WTC11 (cell line): Measurements from ENCODE around the gene CBX6. TPM values are rescaled to one million over a fixed set of nuclear protein-coding genes. Genes with fewer than 3 reads are reported as not detected.

Experiments
- ATAC-seq: fragments of 200-7000 bp; cut with Tn5 transposase; 2 replicates; pipeline ENCODE4 v1.10.0; 2021; ENCODE audit warnings: mild to moderate bottlenecking, moderate library complexity
- CTCF ChIA-PET: fragments of 300-600 bp; sonication (Branson Sonifier 250); formaldehyde crosslinking; loops from one replicate; lab custom pipeline; 2021; ENCODE audit warnings: antibody characterized with exemption; lab: Charles Lee
- POLR2A ChIA-PET: fragments of 350-600 bp; sonication (Branson Sonifier 250); formaldehyde crosslinking; loops from one replicate; lab custom pipeline; 2021; ENCODE audit warnings: antibody characterized with exemption; lab: Charles Lee
- DNase-seq: peaks from one replicate; pipeline ENCODE4 v3.0.0; 2021; ENCODE audit warnings: low spot score
- H3K27ac Mint-ChIP-seq: 2 replicates; pipeline ENCODE4 v1.8.0; 2021; ENCODE audit warnings: mixed read lengths
- H3K27me3 Mint-ChIP-seq: 2 replicates; pipeline ENCODE4 v1.8.0; 2021; ENCODE audit warnings: low read depth, mild to moderate bottlenecking, moderate library complexity, mixed read lengths
- H3K36me3 Mint-ChIP-seq: 2 replicates; pipeline ENCODE4 v1.8.0; 2021; ENCODE audit warnings: mixed read lengths
- H3K4me1 Mint-ChIP-seq: 2 replicates; pipeline ENCODE4 v1.8.0; 2022; ENCODE audit warnings: mixed read lengths
- H3K4me3 Mint-ChIP-seq: 2 replicates; pipeline ENCODE4 v1.8.0; 2021; ENCODE audit warnings: mild to moderate bottlenecking, moderate library complexity, mixed read lengths
- H3K9me3 Mint-ChIP-seq: 2 replicates; pipeline ENCODE4 v1.8.0; 2021; ENCODE audit warnings: mixed read lengths
- CREB1 ChIP-seq: sonication (generic); formaldehyde crosslinking; IDR thresholded peaks from 2 replicates; pipeline ENCODE4 v1.8.0; 2023; ENCODE audit warnings: mild to moderate bottlenecking, missing genetic modification reagents
- CREM ChIP-seq: sonication (generic); formaldehyde crosslinking; IDR thresholded peaks from 2 replicates; pipeline ENCODE4 v1.8.1; 2022; ENCODE audit warnings: mild to moderate bottlenecking, missing genetic modification reagents, moderate library complexity
- FOXK1 ChIP-seq: sonication (generic); formaldehyde crosslinking; IDR thresholded peaks from 2 replicates; pipeline ENCODE4 v1.8.0; 2022; ENCODE audit warnings: mild to moderate bottlenecking, moderate library complexity, missing genetic modification reagents
- GTF2I ChIP-seq: fragments of 250-450 bp; sonication (Bioruptor Pico); conservative IDR thresholded peaks from 2 replicates; pipeline ENCODE4 v1.4.0; 2021; ENCODE audit warnings: mild to moderate bottlenecking
- IRF2 ChIP-seq: sonication (generic); formaldehyde crosslinking; IDR thresholded peaks from 2 replicates; pipeline ENCODE4 v1.8.0; 2022; ENCODE audit warnings: low read depth, missing genetic modification reagents, borderline replicate concordance
- JUN ChIP-seq: sonication (generic); formaldehyde crosslinking; IDR thresholded peaks from 2 replicates; pipeline ENCODE4 v1.8.0; 2023; ENCODE audit warnings: mild to moderate bottlenecking, missing genetic modification reagents
- NR2C2 ChIP-seq: sonication (generic); formaldehyde crosslinking; IDR thresholded peaks from 2 replicates; pipeline ENCODE4 v1.8.0; 2022; ENCODE audit warnings: mild to moderate bottlenecking, missing genetic modification reagents
- NR3C1 ChIP-seq: sonication (generic); formaldehyde crosslinking; conservative IDR thresholded peaks from 2 replicates; pipeline ENCODE4 v1.8.1; 2023; ENCODE audit warnings: low read depth, mild to moderate bottlenecking, missing genetic modification reagents
- RELA ChIP-seq: sonication (generic); formaldehyde crosslinking; IDR thresholded peaks from 2 replicates; pipeline ENCODE4 v1.8.1; 2022; ENCODE audit warnings: missing genetic modification reagents, mild to moderate bottlenecking, borderline replicate concordance
- SMAD3 ChIP-seq: sonication (generic); formaldehyde crosslinking; IDR thresholded peaks from 2 replicates; pipeline ENCODE4 v1.8.0; 2022; ENCODE audit warnings: missing genetic modification reagents, mild to moderate bottlenecking, borderline replicate concordance
- SOX15 ChIP-seq: fragments of 250-450 bp; sonication (Bioruptor Pico); IDR thresholded peaks from 2 replicates; pipeline ENCODE4 v1.9.0; 2021; ENCODE audit warnings: mild to moderate bottlenecking
- ZNF121 ChIP-seq: sonication (generic); formaldehyde crosslinking; IDR thresholded peaks from 2 replicates; pipeline ENCODE4 v1.8.0; 2023; ENCODE audit warnings: missing genetic modification reagents
- ZNF138 ChIP-seq: sonication (generic); formaldehyde crosslinking; conservative IDR thresholded peaks from 2 replicates; pipeline ENCODE4 v1.8.1; 2022; ENCODE audit warnings: mild to moderate bottlenecking, moderate library complexity, missing genetic modification reagents
- ZNF263 ChIP-seq: sonication (generic); formaldehyde crosslinking; IDR thresholded peaks from 2 replicates; pipeline ENCODE4 v1.8.1; 2022; ENCODE audit warnings: low read depth, mild to moderate bottlenecking, moderate library complexity, missing genetic modification reagents
- ZNF423 ChIP-seq: fragments of 250-450 bp; sonication (Bioruptor Pico); IDR thresholded peaks from 2 replicates; pipeline ENCODE4 v2.1.2; 2022; ENCODE audit warnings: mild to moderate bottlenecking, moderate library complexity
- ZNF671 ChIP-seq: fragments of 250-450 bp; sonication (Bioruptor Pico); IDR thresholded peaks from 2 replicates; pipeline ENCODE4 v1.8.0; 2021; ENCODE audit warnings: mild to moderate bottlenecking
- total RNA-seq: library from RNA; stranded (reverse); gene quantifications from 3 replicates; pipeline ENCODE4 v1.2.3, GENCODE V29; 2021
- TF ChIP-seq, protein P1 (sequence below): sonication (generic); formaldehyde crosslinking; conservative IDR thresholded peaks from 2 replicates; pipeline ENCODE4 v1.8.1; 2023; ENCODE audit warnings: mild to moderate bottlenecking, low read depth, missing genetic modification reagents, moderate library complexity
- TF ChIP-seq, protein P2 (sequence below): sonication (generic); formaldehyde crosslinking; IDR thresholded peaks from 2 replicates; pipeline ENCODE4 v1.8.1; 2023; ENCODE audit warnings: mild to moderate bottlenecking, missing genetic modification reagents
- TF ChIP-seq, protein P3 (sequence below): sonication (generic); formaldehyde crosslinking; IDR thresholded peaks from 2 replicates; pipeline ENCODE4 v1.8.0; 2022; ENCODE audit warnings: mild to moderate bottlenecking, missing genetic modification reagents
- TF ChIP-seq, protein P4 (sequence below): sonication (generic); formaldehyde crosslinking; IDR thresholded peaks from 2 replicates; pipeline ENCODE4 v1.8.1; 2023; ENCODE audit warnings: mild to moderate bottlenecking, missing genetic modification reagents, moderate library complexity
- TF ChIP-seq, protein P5 (sequence below): sonication (generic); formaldehyde crosslinking; IDR thresholded peaks from 2 replicates; pipeline ENCODE4 v1.8.0; 2022; ENCODE audit warnings: missing genetic modification reagents
- TF ChIP-seq, protein P6 (sequence below): sonication (generic); formaldehyde crosslinking; IDR thresholded peaks from 2 replicates; pipeline ENCODE4 v1.8.0; 2022; ENCODE audit warnings: mild to moderate bottlenecking, missing genetic modification reagents
- TF ChIP-seq, protein P7 (sequence below): fragments of 250-450 bp; sonication (Bioruptor Pico); IDR thresholded peaks from 2 replicates; pipeline ENCODE4 v2.1.2; 2022; ENCODE audit warnings: mild to moderate bottlenecking, moderate library complexity

CBX6 gene
- total RNA-seq, 1 experiment from 2014 or later, result 27.0 TPM

DNA sequence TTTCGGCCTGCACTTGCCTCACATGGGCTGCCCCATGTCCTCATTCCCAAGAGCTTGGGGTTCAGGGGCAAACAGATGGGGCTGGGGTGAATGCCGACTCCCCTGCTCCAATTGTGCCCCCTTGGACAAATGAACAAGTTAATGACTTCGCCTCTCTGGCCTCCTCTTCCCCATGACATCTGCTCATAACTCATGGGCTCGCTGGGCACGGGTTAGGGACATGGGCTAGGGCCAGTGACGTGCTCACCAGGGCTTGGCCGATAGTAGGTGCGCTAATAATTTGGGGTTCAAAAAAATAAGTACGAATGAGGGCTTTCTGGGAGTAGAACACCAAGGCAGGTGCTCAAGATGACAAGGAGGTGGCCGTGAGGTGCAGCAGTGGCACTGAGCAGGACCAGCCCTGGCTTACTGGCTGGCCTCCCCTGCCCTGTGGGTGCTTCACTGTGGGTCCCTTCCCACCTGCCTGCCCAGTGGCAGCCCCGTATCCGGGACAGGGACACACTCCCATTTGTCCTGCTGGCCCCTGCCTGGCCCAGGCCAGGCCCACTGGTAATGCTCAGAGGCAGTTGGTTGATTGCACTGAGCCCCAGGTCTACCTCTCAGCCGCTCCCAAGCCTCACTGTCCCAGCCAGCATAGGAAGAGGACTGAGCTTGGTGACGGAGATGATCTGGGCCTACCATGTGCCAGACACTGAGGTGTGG, 12.3 kb downstream of the CBX6 start (continued):
- TF ChIP-seq ZNF423, result no peak
- TF ChIP-seq, protein P1, sequence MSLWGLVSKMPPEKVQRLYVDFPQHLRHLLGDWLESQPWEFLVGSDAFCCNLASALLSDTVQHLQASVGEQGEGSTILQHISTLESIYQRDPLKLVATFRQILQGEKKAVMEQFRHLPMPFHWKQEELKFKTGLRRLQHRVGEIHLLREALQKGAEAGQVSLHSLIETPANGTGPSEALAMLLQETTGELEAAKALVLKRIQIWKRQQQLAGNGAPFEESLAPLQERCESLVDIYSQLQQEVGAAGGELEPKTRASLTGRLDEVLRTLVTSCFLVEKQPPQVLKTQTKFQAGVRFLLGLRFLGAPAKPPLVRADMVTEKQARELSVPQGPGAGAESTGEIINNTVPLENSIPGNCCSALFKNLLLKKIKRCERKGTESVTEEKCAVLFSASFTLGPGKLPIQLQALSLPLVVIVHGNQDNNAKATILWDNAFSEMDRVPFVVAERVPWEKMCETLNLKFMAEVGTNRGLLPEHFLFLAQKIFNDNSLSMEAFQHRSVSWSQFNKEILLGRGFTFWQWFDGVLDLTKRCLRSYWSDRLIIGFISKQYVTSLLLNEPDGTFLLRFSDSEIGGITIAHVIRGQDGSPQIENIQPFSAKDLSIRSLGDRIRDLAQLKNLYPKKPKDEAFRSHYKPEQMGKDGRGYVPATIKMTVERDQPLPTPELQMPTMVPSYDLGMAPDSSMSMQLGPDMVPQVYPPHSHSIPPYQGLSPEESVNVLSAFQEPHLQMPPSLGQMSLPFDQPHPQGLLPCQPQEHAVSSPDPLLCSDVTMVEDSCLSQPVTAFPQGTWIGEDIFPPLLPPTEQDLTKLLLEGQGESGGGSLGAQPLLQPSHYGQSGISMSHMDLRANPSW (CRISPR knock-in tag), result no peak
- TF ChIP-seq, protein P2, sequence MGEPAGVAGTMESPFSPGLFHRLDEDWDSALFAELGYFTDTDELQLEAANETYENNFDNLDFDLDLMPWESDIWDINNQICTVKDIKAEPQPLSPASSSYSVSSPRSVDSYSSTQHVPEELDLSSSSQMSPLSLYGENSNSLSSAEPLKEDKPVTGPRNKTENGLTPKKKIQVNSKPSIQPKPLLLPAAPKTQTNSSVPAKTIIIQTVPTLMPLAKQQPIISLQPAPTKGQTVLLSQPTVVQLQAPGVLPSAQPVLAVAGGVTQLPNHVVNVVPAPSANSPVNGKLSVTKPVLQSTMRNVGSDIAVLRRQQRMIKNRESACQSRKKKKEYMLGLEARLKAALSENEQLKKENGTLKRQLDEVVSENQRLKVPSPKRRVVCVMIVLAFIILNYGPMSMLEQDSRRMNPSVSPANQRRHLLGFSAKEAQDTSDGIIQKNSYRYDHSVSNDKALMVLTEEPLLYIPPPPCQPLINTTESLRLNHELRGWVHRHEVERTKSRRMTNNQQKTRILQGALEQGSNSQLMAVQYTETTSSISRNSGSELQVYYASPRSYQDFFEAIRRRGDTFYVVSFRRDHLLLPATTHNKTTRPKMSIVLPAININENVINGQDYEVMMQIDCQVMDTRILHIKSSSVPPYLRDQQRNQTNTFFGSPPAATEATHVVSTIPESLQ (CRISPR knock-in tag), result no peak
- TF ChIP-seq, protein P3, sequence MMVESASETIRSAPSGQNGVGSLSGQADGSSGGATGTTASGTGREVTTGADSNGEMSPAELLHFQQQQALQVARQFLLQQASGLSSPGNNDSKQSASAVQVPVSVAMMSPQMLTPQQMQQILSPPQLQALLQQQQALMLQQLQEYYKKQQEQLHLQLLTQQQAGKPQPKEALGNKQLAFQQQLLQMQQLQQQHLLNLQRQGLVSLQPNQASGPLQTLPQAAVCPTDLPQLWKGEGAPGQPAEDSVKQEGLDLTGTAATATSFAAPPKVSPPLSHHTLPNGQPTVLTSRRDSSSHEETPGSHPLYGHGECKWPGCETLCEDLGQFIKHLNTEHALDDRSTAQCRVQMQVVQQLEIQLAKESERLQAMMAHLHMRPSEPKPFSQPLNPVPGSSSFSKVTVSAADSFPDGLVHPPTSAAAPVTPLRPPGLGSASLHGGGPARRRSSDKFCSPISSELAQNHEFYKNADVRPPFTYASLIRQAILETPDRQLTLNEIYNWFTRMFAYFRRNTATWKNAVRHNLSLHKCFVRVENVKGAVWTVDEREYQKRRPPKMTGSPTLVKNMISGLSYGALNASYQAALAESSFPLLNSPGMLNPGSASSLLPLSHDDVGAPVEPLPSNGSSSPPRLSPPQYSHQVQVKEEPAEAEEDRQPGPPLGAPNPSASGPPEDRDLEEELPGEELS, result no peak
- TF ChIP-seq, protein P4, sequence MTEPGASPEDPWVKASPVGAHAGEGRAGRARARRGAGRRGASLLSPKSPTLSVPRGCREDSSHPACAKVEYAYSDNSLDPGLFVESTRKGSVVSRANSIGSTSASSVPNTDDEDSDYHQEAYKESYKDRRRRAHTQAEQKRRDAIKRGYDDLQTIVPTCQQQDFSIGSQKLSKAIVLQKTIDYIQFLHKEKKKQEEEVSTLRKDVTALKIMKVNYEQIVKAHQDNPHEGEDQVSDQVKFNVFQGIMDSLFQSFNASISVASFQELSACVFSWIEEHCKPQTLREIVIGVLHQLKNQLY (CRISPR knock-in tag), result no peak

DNA sequence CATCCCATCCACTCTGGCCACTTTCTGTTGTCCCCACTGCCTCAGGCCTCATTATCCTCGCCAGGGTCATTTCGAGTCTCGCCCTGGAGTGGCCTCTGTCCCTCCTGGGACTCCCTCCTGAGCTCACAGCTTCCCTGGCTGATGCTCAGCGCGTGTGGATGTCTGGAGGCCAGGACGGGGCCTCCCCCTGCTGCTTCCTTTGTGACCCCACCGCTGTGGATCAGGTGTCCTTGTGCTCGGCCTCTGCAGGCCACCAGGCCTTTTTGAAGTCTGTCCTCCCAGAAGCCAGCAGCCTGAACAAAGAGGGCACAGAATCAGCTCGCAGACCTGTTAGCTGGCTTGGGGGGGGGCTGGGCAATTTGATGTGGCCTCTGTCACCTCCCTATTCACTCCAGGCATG, 13.5 kb downstream of the CBX6 start:
- Mint-ChIP-seq H3K4me3 (no peak overlapping the region), H3K4me1 (peaks cover 30% of the 10 kb centered on the region), H3K36me3 (no peaks in the 10 kb centered on the region), H3K27ac (no peak overlapping the region), H3K9me3 (no peaks in the 10 kb centered on the region), H3K27me3 (no peaks in the 10 kb centered on the region; the same call in 1 of the 2 replicates)
- DNase-seq (no peak), ATAC-seq (no peak)
- no peak for TF ChIP-seq CREM (CRISPR knock-in tag)
- no peak for TF ChIP-seq ZNF138 (CRISPR knock-in tag)
- no peak for TF ChIP-seq JUN (CRISPR knock-in tag)
- no peak for TF ChIP-seq FOXK1 (CRISPR knock-in tag)
- no peak for TF ChIP-seq ZNF671 (CRISPR knock-in tag)
- TF ChIP-seq NR2C2 (CRISPR knock-in tag), result no peak
- no peak for TF ChIP-seq ZNF263 (CRISPR knock-in tag)
- TF ChIP-seq CREB1 (CRISPR knock-in tag), result no peak
- TF ChIP-seq, protein P5, sequence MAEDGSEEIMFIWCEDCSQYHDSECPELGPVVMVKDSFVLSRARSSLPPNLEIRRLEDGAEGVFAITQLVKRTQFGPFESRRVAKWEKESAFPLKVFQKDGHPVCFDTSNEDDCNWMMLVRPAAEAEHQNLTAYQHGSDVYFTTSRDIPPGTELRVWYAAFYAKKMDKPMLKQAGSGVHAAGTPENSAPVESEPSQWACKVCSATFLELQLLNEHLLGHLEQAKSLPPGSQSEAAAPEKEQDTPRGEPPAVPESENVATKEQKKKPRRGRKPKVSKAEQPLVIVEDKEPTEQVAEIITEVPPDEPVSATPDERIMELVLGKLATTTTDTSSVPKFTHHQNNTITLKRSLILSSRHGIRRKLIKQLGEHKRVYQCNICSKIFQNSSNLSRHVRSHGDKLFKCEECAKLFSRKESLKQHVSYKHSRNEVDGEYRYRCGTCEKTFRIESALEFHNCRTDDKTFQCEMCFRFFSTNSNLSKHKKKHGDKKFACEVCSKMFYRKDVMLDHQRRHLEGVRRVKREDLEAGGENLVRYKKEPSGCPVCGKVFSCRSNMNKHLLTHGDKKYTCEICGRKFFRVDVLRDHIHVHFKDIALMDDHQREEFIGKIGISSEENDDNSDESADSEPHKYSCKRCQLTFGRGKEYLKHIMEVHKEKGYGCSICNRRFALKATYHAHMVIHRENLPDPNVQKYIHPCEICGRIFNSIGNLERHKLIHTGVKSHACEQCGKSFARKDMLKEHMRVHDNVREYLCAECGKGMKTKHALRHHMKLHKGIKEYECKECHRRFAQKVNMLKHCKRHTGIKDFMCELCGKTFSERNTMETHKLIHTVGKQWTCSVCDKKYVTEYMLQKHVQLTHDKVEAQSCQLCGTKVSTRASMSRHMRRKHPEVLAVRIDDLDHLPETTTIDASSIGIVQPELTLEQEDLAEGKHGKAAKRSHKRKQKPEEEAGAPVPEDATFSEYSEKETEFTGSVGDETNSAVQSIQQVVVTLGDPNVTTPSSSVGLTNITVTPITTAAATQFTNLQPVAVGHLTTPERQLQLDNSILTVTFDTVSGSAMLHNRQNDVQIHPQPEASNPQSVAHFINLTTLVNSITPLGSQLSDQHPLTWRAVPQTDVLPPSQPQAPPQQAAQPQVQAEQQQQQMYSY (CRISPR knock-in tag), result no peak
- no peak for TF ChIP-seq NR3C1
- TF ChIP-seq IRF2 (CRISPR knock-in tag), result no peak
- TF ChIP-seq, protein P6, sequence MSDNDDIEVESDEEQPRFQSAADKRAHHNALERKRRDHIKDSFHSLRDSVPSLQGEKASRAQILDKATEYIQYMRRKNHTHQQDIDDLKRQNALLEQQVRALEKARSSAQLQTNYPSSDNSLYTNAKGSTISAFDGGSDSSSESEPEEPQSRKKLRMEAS (CRISPR knock-in tag), result no peak
- TF ChIP-seq SOX15 (CRISPR knock-in tag), result no peak
- no peak for TF ChIP-seq RELA
- TF ChIP-seq GTF2I (CRISPR knock-in tag), result no peak
- TF ChIP-seq, protein P7, sequence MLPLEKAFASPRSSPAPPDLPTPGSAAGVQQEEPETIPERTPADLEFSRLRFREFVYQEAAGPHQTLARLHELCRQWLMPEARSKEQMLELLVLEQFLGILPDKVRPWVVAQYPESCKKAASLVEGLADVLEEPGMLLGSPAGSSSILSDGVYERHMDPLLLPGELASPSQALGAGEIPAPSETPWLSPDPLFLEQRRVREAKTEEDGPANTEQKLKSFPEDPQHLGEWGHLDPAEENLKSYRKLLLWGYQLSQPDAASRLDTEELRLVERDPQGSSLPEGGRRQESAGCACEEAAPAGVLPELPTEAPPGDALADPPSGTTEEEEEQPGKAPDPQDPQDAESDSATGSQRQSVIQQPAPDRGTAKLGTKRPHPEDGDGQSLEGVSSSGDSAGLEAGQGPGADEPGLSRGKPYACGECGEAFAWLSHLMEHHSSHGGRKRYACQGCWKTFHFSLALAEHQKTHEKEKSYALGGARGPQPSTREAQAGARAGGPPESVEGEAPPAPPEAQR (CRISPR knock-in tag), result no peak
- TF ChIP-seq SMAD3 (CRISPR knock-in tag), result no peak
- no peak for TF ChIP-seq ZNF121 (CRISPR knock-in tag)
- CTCF ChIA-PET, result interaction anchor here (0.6 to 7.5 kb wide), 5 partner anchors 10 to 91 kb away, joined by 3 to 83 read pairs (median 5); no protein-coding TSS in a partner anchor
- POLR2A ChIA-PET, result interaction anchor here (0.6 kb wide), 1 partner anchor 219 kb away, joined by 3 read pairs; no protein-coding TSS in a partner anchor
